Gastrocnemius medialis (tissue), 4 donors: ENCODE data around the gene CFH.

Experiments
- CTCF ChIP-seq, 5 experiments: fragments of 450-650 bp in 3 of 5; fragments of 200-600 bp in 2 of 5; sonication (generic) in 2 of 5; IDR thresholded peaks in 4 of 5; conservative IDR thresholded peaks in 1 of 5; 1 replicate in 4 of 5; 2 replicates in 1 of 5; pipeline ENCODE4 v1.5.1; 2016 to 2019; ENCODE audit warnings: antibody characterized with exemption in 5 of 5, mild to moderate bottlenecking in 3 of 5, moderate library complexity in 3 of 5
- POLR2A ChIP-seq, 2 donors: fragments of 450-650 bp; IDR thresholded peaks; one replicate each; pipeline ENCODE4 v1.6.1; 2017; ENCODE audit warnings: antibody characterized with exemption in 2 of 2, mild to moderate bottlenecking in 2 of 2, moderate library complexity in 2 of 2

- no peak for TF ChIP-seq CTCF (IDR thresholded peaks at IDR 0.05 in 4 of 5, conservative IDR thresholded peaks at IDR 0.05 in 1 of 5)
- peak in 1 of 2 donors; percentile 57 for TF ChIP-seq POLR2A (IDR thresholded peaks at IDR 0.05)
Observed at GRCh38 chr1:196651637-196652215, at the start of gene CFH.
